RWPE2 (cell line): ENCODE results near the gene CD74.

ENCODE experiments used
- ATAC-seq: fragments of 200-7000 bp; cut with Tn5 transposase; 3 replicates; pipeline ENCODE4 v1.9.1; 2021; ENCODE audit warnings: low read depth
- DNase-seq: peaks from one replicate; pipeline ENCODE4 v3.0.0-alpha.2; 2020; ENCODE audit warnings: low spot score
- H3K27ac ChIP-seq: fragments of 450-650 bp; 2 replicates; pipeline ENCODE4 v1.5.1; 2017; ENCODE audit warnings: mild to moderate bottlenecking; ENCODE audit not compliant: poor library complexity, severe bottlenecking
- H3K27me3 ChIP-seq: fragments of 250-450 bp; sonication (Bioruptor Pico); 2 replicates; pipeline ENCODE4 v1.5.1; 2021; ENCODE audit warnings: mild to moderate bottlenecking, moderate library complexity; ENCODE audit not compliant: insufficient read depth, poor library complexity, severe bottlenecking
- H3K36me3 ChIP-seq: fragments of 250-450 bp; sonication (Bioruptor Pico); 2 replicates; pipeline ENCODE4 v1.5.1; 2020; ENCODE audit warnings: low read depth, mild to moderate bottlenecking, moderate library complexity
- H3K4me1 ChIP-seq: fragments of 250-450 bp; sonication (Bioruptor Pico); 2 replicates; pipeline ENCODE4 v1.5.1; 2021; ENCODE audit warnings: mild to moderate bottlenecking, moderate library complexity; ENCODE audit not compliant: insufficient read depth, poor library complexity, severe bottlenecking
- H3K4me3 ChIP-seq: fragments of 250-450 bp; sonication (Bioruptor Pico); 2 replicates; pipeline ENCODE4 v1.5.1; 2021; ENCODE audit warnings: mild to moderate bottlenecking, moderate library complexity; ENCODE audit not compliant: severe bottlenecking
- H3K9me3 ChIP-seq: fragments of 250-450 bp; sonication (Bioruptor Pico); 2 replicates; pipeline ENCODE4 v1.5.1; 2021; ENCODE audit warnings: mild to moderate bottlenecking, moderate library complexity; ENCODE audit not compliant: severe bottlenecking
- CTCF ChIP-seq: fragments of 450-650 bp; IDR thresholded peaks from one replicate; pipeline ENCODE4 v1.5.1; 2017; ENCODE audit warnings: mild to moderate bottlenecking, moderate library complexity; ENCODE audit not compliant: poor library complexity, severe bottlenecking

The CD74 gene

GRCh38 chr5:150447188-150447587 lies 34.5 kb upstream of the CD74 start:
- no peak overlapping the region for H3K4me3 ChIP-seq
- H3K9me3 ChIP-seq: no peaks in the 10 kb centered on the region
- peaks cover 68% of the 10 kb centered on the region for H3K36me3 ChIP-seq
- ATAC-seq (no peak), DNase-seq (no peak)
- H3K27me3 ChIP-seq: no peaks in the 10 kb centered on the region
- no peak for TF ChIP-seq CTCF
- H3K27ac ChIP-seq: peak overlapping the region; percentile 85
- H3K4me1 ChIP-seq: peaks cover 8% of the 10 kb centered on the region

- ATAC-seq (no peak), DNase-seq (no peak)
- H3K36me3 ChIP-seq: peaks cover 68% of the 10 kb centered on the region
- H3K4me3 ChIP-seq: no peak overlapping the region
- TF ChIP-seq CTCF: no peak
- H3K27me3 ChIP-seq: no peaks in the 10 kb centered on the region
- H3K4me1 ChIP-seq: peaks cover 8% of the 10 kb centered on the region
- H3K9me3 ChIP-seq: no peaks in the 10 kb centered on the region
- H3K27ac ChIP-seq: peak overlapping the region; percentile 85
Observed at GRCh38 chr5:150446583-150446982, 33.9 kb upstream of the CD74 start.

GRCh38 chr5:150446088-150446487 lies 33.4 kb upstream of the CD74 start:
- H3K4me1 ChIP-seq: peaks cover 8% of the 10 kb centered on the region
- no peaks in the 10 kb centered on the region for H3K27me3 ChIP-seq
- DNase-seq (no peak), ATAC-seq (no peak)
- no peak overlapping the region for H3K4me3 ChIP-seq
- H3K27ac ChIP-seq: peak overlapping the region; percentile 85
- TF ChIP-seq CTCF: no peak
- no peaks in the 10 kb centered on the region for H3K9me3 ChIP-seq
- peaks cover 68% of the 10 kb centered on the region for H3K36me3 ChIP-seq

GRCh38 chr5:150444770-150445169 lies 32.1 kb upstream of the CD74 start:
- Histone ChIP-seq H3K36me3 (peaks cover 68% of the 10 kb centered on the region), H3K4me1 (peaks cover 8% of the 10 kb centered on the region), H3K27ac (no peak overlapping the region), H3K27me3 (no peaks in the 10 kb centered on the region), H3K4me3 (no peak overlapping the region), H3K9me3 (no peaks in the 10 kb centered on the region)
- TF ChIP-seq CTCF: no peak
- ATAC-seq (no peak), DNase-seq (no peak)

GRCh38 chr5:150443242-150444075 lies 30.7 kb upstream of the CD74 start:
- no peak overlapping the region for H3K27ac ChIP-seq

More at GRCh38 chr5:150443242-150444075, 30.7 kb upstream of the CD74 start:
- no peak for DNase-seq
- TF ChIP-seq CTCF: no peak
- H3K36me3 ChIP-seq: peaks cover 60% of the 10 kb centered on the region
- no peaks in the 10 kb centered on the region for H3K27me3 ChIP-seq
- no peaks in the 10 kb centered on the region for H3K9me3 ChIP-seq
- ATAC-seq: peak; percentile 26
- no peak overlapping the region for H3K4me3 ChIP-seq
- H3K4me1 ChIP-seq: peaks cover 8% of the 10 kb centered on the region
